Measurements from ENCODE around the gene CLDN15. TPM values are rescaled to one million over a fixed set of nuclear protein-coding genes. Genes with fewer than 3 reads are reported as not detected.
A peak's percentile ranks its signal among the peaks of the same experiment; 100 is the strongest.

CLDN15 gene
- total and polyA plus RNA-seq, 2 donors (not counting 1 experiment from before 2014, with no cell fraction given): 31.1 to 42.1 TPM

- ChIA-PET CTCF (interaction anchor here (0.6 to 5.1 kb wide), 9 partner anchors 8 to 651 kb away, joined by 3 to 33 read pairs (median 3); partner anchors contain the start of genes CLDN15, FIS1, POP7 and ZNHIT1), POLR2A (no interaction called here)
- 2% methylated on average over 47 of the region's 55 CpGs for WGBS (ENCODE audit: insufficient coverage)
- Histone ChIP-seq H3K9me3 (ENCODE audit: control extremely low read depth in 1 of 3, control insufficient read depth in 2 of 3, insufficient read depth in 1 of 3, low read length in 2 of 3) (no peaks in the 10 kb centered on the region), H3K4me3 (ENCODE audit: control extremely low read depth in 1 of 5, extremely low read depth in 1 of 5, insufficient read depth in 1 of 5, low read depth in 2 of 5, low read length in 4 of 5) (peak overlapping the region; percentile 81 to 98 (median 89)), H3K4me1 (ENCODE audit: control insufficient read depth in 2 of 2, insufficient read depth in 2 of 2, low read length in 2 of 2) (peaks cover 15 to 23% of the 10 kb centered on the region in 2 donors), H3K27me3 (replicated peaks in 1 of 4; ENCODE audit: control extremely low read depth in 1 of 4, control insufficient read depth in 3 of 4, insufficient read depth in 4 of 4, low read length in 3 of 4) (peaks cover 0 to 4% (median 0%) of the 10 kb centered on the region in 4 experiments), H3K36me3 (replicated peaks in 1 of 2; ENCODE audit: control extremely low read depth in 1 of 2, control insufficient read depth in 1 of 2, extremely low read depth in 1 of 2, insufficient read depth in 2 of 2, low read length in 1 of 2) (peaks cover 0 to 6% of the 10 kb centered on the region in 2 experiments), H3K9ac (ENCODE audit: low read length) (peak overlapping the region; percentile 81), H3K27ac (ENCODE audit: low read length in 2 of 2) (peak overlapping the region; percentile 60 to 87), H4K20me1 (ENCODE audit: control insufficient read depth, insufficient read depth, low read length, poor library complexity, severe bottlenecking) (peaks cover 43% of the 10 kb centered on the region), H3K79me2 (ENCODE audit: control insufficient read depth, insufficient read depth, low read length) (peaks cover 47% of the 10 kb centered on the region), H2AFZ (ENCODE audit: insufficient read depth, low read depth, low read length, poor library complexity, severe bottlenecking) (peak overlapping the region; percentile 89), H3K4me2 (replicated peaks; ENCODE audit: low read depth, low read length, poor library complexity, severe bottlenecking) (peak overlapping the region; percentile 81)
- intact Hi-C loops (cut with micrococcal nuclease): loop anchor here (1.0 to 5.0 kb wide), 5 partner anchors 8 to 1235 kb away; partner anchors contain the start of genes AP1S1, IFT22, ZKSCAN1 and ZNHIT1
- DNase-seq (peak; percentile 99), ATAC-seq (ENCODE audit: low read depth) (peak; percentile 100)
- H3K9me3 Mint-ChIP-seq (ENCODE audit: insufficient read depth): no peaks in the 10 kb centered on the region
- H3K27ac Mint-ChIP-seq: peak overlapping the region; percentile 95
- peaks cover 8% of the 10 kb centered on the region for H3K27me3 Mint-ChIP-seq
- no peak for TF ChIP-seq CTCF (IDR thresholded peaks at IDR 0.05)
- TF ChIP-seq EZH2 (IDR thresholded peaks at IDR 0.05; ENCODE audit: borderline replicate concordance, insufficient read depth, low read depth, low read length, poor library complexity, severe bottlenecking): no peak
- H3K4me1 Mint-ChIP-seq: peaks cover 29% of the 10 kb centered on the region
- H3K4me3 Mint-ChIP-seq: peak overlapping the region; percentile 99
Measured at GRCh38 chr7:101251871-101252659, 14.5 kb upstream of the CLDN15 start.

- H3K4me1 ChIP-seq (ENCODE audit: control insufficient read depth in 2 of 2, insufficient read depth in 2 of 2, low read length in 2 of 2): peaks cover 18 to 27% of the 10 kb centered on the region in 2 donors
- peak; percentile 32 for DNase-seq
- peaks cover 55% of the 10 kb centered on the region for H4K20me1 ChIP-seq (ENCODE audit: control insufficient read depth, insufficient read depth, low read length, poor library complexity, severe bottlenecking)
- no peak overlapping the region for H3K4me3 ChIP-seq (ENCODE audit: control extremely low read depth in 1 of 5, extremely low read depth in 1 of 5, insufficient read depth in 1 of 5, low read depth in 2 of 5, low read length in 4 of 5)
- H3K9ac ChIP-seq (ENCODE audit: low read length): no peak overlapping the region
- H3K36me3 ChIP-seq (replicated peaks in 1 of 2; ENCODE audit: control extremely low read depth in 1 of 2, control insufficient read depth in 1 of 2, extremely low read depth in 1 of 2, insufficient read depth in 2 of 2, low read length in 1 of 2): peaks cover 0 to 6% of the 10 kb centered on the region in 2 experiments
- peak overlapping the region; percentile 99 for H3K4me3 Mint-ChIP-seq
- no peaks in the 10 kb centered on the region for H3K9me3 ChIP-seq (ENCODE audit: control extremely low read depth in 1 of 3, control insufficient read depth in 2 of 3, insufficient read depth in 1 of 3, low read length in 2 of 3)
- peak overlapping the region; percentile 81 for H3K4me2 ChIP-seq (replicated peaks; ENCODE audit: low read depth, low read length, poor library complexity, severe bottlenecking)
- CTCF ChIA-PET: no interaction called here
- 83% methylated on average over 3 of the region's 3 CpGs for WGBS (ENCODE audit: insufficient coverage)
- peaks cover 62% of the 10 kb centered on the region for H3K79me2 ChIP-seq (ENCODE audit: control insufficient read depth, insufficient read depth, low read length)
- no peaks in the 10 kb centered on the region for H3K9me3 Mint-ChIP-seq (ENCODE audit: insufficient read depth)
- H2AFZ ChIP-seq (ENCODE audit: insufficient read depth, low read depth, low read length, poor library complexity, severe bottlenecking): no peak overlapping the region
- ATAC-seq (ENCODE audit: low read depth): no peak
- H3K27me3 ChIP-seq (replicated peaks in 1 of 4; ENCODE audit: control extremely low read depth in 1 of 4, control insufficient read depth in 3 of 4, insufficient read depth in 4 of 4, low read length in 3 of 4): peaks cover 0 to 4% (median 0%) of the 10 kb centered on the region in 4 experiments
- peaks cover 36% of the 10 kb centered on the region for H3K4me1 Mint-ChIP-seq
- TF ChIP-seq CTCF (IDR thresholded peaks at IDR 0.05) (no peak), EZH2 (IDR thresholded peaks at IDR 0.05; ENCODE audit: borderline replicate concordance, insufficient read depth, low read depth, low read length, poor library complexity, severe bottlenecking) (no peak)
- H3K27ac ChIP-seq (ENCODE audit: low read length in 2 of 2): peak overlapping the region in 1 of 2 donors; percentile 55
- peak overlapping the region; percentile 46 for H3K27ac Mint-ChIP-seq
- peaks cover 5% of the 10 kb centered on the region for H3K27me3 Mint-ChIP-seq
- intact Hi-C loops (cut with micrococcal nuclease): loop anchor here (5.0 kb wide), 1 partner anchor 1233 kb away; the partner anchor contains the start of gene ZKSCAN1
- POLR2A ChIA-PET: interaction anchor here (0.7 to 1.1 kb wide), 3 partner anchors 33 to 1168 kb away, joined by 4 to 11 read pairs (median 6); partner anchors contain the start of genes PLOD3 and ZNHIT1
Measured at GRCh38 chr7:101250324-101250723, 12.7 kb upstream of the CLDN15 start.

All from B cell (primary cell).